Adipocyte (in vitro differentiated cells): ENCODE results near the gene TRMT1L.

ENCODE experiments used
- DNase-seq: peaks from one replicate; pipeline ENCODE4 v3.0.0-alpha.2; 2015; ENCODE audit warnings: low read depth
- H3K27me3 ChIP-seq: replicated peaks from 2 replicates; pipeline ENCODE4 v1.7.0; 2013; ENCODE audit warnings: mild to moderate bottlenecking, low read length, moderate library complexity; ENCODE audit not compliant: control insufficient read depth, insufficient read depth
- H3K36me3 ChIP-seq: 2 replicates; pipeline ENCODE4 v1.7.0; 2013; ENCODE audit warnings: low read length, mild to moderate bottlenecking, moderate library complexity; ENCODE audit not compliant: control insufficient read depth, insufficient read depth, severe bottlenecking
- H3K4me1 ChIP-seq: 2 replicates; pipeline ENCODE4 v1.7.0; 2013; ENCODE audit warnings: mild to moderate bottlenecking, low read length, moderate library complexity; ENCODE audit not compliant: control insufficient read depth, insufficient read depth
- H3K4me3 ChIP-seq: 2 replicates; pipeline ENCODE4 v1.7.0; 2013; ENCODE audit warnings: mild to moderate bottlenecking, low read length, moderate library complexity
- H3K9ac ChIP-seq: 2 replicates; pipeline ENCODE4 v1.7.0; 2013; ENCODE audit warnings: mild to moderate bottlenecking, low read length, moderate library complexity
- H3K9me3 ChIP-seq: 2 replicates; pipeline ENCODE4 v1.7.0; 2013; ENCODE audit warnings: mild to moderate bottlenecking, low read length, moderate library complexity; ENCODE audit not compliant: control insufficient read depth

The TRMT1L gene

DNA sequence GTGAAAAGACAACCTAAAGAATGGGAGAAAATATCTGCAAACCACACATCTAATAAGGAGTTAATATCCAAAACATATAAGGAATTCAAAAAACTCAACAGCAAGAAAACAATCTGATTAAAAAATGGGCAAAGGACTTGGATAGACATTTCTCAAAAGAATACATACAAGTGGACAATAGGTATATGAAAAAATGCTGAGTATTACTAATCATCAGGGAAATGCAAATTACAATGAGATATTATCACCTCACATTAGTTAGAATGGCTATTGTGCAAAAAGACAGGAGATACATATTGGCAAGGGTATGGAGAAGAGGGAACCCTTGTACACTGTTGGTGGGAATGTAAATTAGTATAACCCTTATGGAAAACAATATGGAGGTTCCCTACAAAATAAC lies 44.9 kb downstream of the TRMT1L start:
- H3K36me3 ChIP-seq, result no peaks in the 10 kb centered on the region
- H3K27me3 ChIP-seq, result no peaks in the 10 kb centered on the region
- H3K4me1 ChIP-seq, result no peaks in the 10 kb centered on the region
- DNase-seq, result no peak
- H3K4me3 ChIP-seq, result no peak overlapping the region
- no peak overlapping the region for H3K9ac ChIP-seq
- peaks cover 20% of the 10 kb centered on the region for H3K9me3 ChIP-seq

DNA sequence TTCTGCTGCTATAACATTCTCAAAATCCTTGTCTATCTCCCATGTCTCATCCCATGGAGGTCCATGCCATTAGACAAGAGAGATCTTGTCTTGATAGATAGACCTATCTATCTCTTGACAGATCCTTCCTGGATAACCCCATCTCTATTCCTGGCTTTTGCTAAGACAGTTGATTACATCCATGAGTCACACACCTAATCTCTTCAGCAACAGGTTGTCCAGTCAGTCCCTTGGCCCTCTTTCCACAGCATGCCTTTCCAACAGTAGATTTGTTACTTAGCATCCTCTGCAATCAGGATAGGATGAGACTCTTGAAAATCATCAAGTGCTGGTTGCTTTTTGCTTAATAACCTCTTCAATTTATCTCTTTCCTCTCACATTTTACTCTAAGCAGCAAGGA lies 46.6 kb downstream of the TRMT1L start:
- Histone ChIP-seq H3K4me3 (no peak overlapping the region), H3K9ac (no peak overlapping the region), H3K4me1 (no peaks in the 10 kb centered on the region), H3K9me3 (peaks cover 20% of the 10 kb centered on the region), H3K27me3 (no peaks in the 10 kb centered on the region), H3K36me3 (no peaks in the 10 kb centered on the region)
- no peak for DNase-seq

DNA sequence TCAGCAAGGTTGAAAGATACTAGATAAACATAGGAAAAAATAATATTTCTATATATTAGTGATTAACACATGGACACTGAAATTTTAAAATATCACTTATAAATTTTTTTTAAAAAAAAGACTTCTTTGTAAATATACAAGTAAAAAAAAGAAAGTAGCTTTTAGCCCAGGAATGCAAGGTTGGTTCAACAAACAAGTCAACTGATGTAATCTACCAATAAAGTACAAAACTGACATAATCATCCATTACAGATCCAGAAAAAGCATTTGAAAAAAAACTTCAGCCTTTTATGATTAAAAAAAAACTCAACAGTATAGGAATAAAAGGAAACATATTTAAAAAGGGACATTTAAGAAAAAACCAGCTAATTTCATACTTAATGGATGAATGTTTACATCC lies 48.4 kb downstream of the TRMT1L start:
- Histone ChIP-seq H3K27me3 (no peaks in the 10 kb centered on the region), H3K4me1 (no peaks in the 10 kb centered on the region), H3K9ac (no peak overlapping the region), H3K4me3 (no peak overlapping the region), H3K9me3 (peaks cover 20% of the 10 kb centered on the region), H3K36me3 (no peaks in the 10 kb centered on the region)
- no peak for DNase-seq

DNA sequence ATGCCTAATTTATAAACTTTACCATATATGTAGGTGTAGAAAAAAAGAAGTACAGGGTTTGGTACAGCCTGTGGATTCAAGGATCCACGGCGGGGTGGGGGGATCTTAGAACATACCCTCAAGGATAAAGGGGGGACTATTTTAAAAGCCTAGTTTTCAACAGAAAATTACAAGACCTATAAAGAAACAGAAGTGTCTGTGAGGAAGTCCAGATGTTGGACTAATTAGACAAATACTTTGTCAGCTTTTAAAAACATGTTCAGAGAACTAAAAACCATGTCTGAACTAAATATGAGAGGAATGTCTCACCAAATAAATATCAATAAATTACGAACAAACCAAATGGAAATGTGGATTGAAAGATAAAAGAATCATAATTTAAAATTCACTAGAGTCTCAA lies 51.6 kb downstream of the TRMT1L start:
- Histone ChIP-seq H3K4me1 (no peaks in the 10 kb centered on the region), H3K27me3 (no peaks in the 10 kb centered on the region), H3K4me3 (no peak overlapping the region), H3K9me3 (peaks cover 20% of the 10 kb centered on the region), H3K36me3 (peaks cover 16% of the 10 kb centered on the region), H3K9ac (no peak overlapping the region)
- DNase-seq, result no peak

DNA sequence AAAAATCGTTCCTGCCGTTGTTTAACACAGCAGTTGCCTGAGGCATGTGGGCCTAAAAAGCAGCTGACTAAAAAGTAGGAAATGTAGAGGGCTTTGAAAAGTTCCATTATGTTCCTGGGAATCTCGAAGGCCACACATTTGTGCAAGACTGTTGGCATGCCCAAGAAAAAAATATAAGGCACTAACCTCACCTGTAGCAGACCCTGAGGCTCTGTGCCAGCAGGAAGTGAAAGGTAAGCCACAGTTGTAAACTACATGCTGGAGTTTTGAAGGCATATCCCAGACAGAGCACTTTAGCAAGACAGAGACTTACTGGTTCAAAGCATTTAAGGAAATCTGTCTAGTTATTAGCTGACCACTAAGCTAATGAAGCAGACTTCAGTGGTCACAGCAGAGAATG lies 52.7 kb downstream of the TRMT1L start:
- H3K9me3 ChIP-seq, result peaks cover 14% of the 10 kb centered on the region
- DNase-seq, result no peak
- H3K4me3 ChIP-seq, result no peak overlapping the region
- no peak overlapping the region for H3K9ac ChIP-seq
- H3K27me3 ChIP-seq, result no peaks in the 10 kb centered on the region
- H3K36me3 ChIP-seq, result peaks cover 26% of the 10 kb centered on the region
- H3K4me1 ChIP-seq, result no peaks in the 10 kb centered on the region

DNA sequence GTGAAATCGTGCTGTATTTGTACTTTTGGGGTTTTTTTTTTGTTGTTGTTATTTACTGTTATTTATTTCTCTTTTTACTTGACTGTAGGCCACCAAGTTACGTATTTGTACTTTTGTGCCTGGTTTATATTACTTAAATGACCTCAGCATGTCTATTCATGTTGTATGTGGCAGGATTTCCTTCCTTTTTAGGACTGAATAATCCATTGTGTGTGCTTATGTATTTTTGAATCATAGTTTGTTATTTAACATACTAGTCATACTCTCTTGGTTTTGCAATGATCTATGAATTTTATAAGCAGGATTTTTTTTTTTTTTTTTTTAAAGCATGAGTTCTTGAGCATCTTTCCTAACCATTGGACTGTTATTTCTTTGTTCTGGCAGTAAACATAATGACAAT lies 60.2 kb downstream of the TRMT1L start:
- Histone ChIP-seq H3K4me3 (no peak overlapping the region), H3K27me3 (no peaks in the 10 kb centered on the region), H3K4me1 (no peaks in the 10 kb centered on the region), H3K9me3 (no peaks in the 10 kb centered on the region), H3K9ac (no peak overlapping the region), H3K36me3 (peaks cover 51% of the 10 kb centered on the region)
- DNase-seq, result no peak

DNA sequence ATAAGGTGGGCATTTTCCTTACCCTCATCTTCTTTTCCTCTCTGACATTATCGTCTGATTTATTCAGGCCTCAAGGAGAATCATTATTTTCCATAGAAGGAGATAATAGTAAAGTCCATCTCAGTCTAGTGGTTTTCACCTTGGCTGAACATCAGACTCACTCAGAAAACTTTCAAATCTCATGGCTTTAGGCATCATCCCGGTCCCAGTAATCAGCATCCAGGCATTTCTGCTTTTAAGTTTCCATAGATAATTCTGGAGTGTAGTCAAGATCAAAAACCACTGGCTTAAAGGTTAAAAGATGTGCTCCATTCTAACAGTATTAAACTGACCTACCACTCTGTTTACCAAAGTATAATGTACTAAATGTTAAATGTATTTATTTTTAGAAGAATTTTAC lies 62.0 kb downstream of the TRMT1L start:
- H3K36me3 ChIP-seq, result peaks cover 44% of the 10 kb centered on the region

DNA sequence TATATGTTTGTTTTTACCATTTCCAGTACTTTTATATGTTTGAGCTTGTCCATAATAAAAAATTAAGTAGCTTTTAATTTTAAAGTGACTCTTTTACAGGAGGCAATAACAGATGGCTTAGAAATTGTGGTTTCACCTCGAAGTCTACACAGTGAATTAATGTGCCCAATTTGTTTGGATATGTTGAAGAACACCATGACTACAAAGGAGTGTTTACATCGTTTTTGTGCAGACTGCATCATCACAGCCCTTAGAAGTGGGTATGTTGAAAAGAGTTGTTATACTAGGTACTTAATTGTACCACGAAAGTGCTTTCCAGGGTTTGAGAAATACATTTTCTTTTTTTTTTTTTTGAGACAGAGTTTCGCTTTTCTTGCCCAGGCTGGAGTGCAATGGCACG lies 65.3 kb downstream of the TRMT1L start:
- Histone ChIP-seq H3K36me3 (peaks cover 44% of the 10 kb centered on the region), H3K4me1 (no peaks in the 10 kb centered on the region), H3K9me3 (no peaks in the 10 kb centered on the region), H3K4me3 (no peak overlapping the region), H3K9ac (no peak overlapping the region), H3K27me3 (no peaks in the 10 kb centered on the region)
- DNase-seq, result no peak

More for the DNA sequence above, 62.0 kb downstream of the TRMT1L start:
- no peaks in the 10 kb centered on the region for H3K4me1 ChIP-seq
- H3K9ac ChIP-seq, result no peak overlapping the region
- H3K27me3 ChIP-seq, result no peaks in the 10 kb centered on the region
- DNase-seq, result no peak
- no peaks in the 10 kb centered on the region for H3K9me3 ChIP-seq
- no peak overlapping the region for H3K4me3 ChIP-seq

DNA sequence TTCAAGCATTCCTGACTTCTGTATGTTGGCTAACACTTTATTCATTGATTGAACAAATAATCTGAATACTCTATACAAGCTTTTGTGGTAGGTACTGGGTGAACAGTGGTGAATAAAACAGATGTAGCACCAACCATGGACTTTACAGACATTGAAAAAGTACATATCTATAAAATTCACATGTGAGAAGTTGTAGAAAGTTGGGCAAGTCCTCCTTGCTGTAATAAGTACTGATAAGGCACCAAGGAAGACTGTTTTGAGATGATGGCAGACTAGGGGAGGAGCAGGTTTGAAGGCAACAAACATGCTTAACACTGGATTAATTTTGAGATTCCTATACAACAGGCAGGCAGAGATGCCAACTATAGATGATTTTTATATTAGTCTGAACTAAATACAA lies 69.0 kb downstream of the TRMT1L start:
- Histone ChIP-seq H3K27me3 (no peaks in the 10 kb centered on the region), H3K9ac (no peak overlapping the region), H3K36me3 (peaks cover 24% of the 10 kb centered on the region), H3K4me1 (no peaks in the 10 kb centered on the region), H3K9me3 (no peaks in the 10 kb centered on the region), H3K4me3 (no peak overlapping the region)
- no peak for DNase-seq

DNA sequence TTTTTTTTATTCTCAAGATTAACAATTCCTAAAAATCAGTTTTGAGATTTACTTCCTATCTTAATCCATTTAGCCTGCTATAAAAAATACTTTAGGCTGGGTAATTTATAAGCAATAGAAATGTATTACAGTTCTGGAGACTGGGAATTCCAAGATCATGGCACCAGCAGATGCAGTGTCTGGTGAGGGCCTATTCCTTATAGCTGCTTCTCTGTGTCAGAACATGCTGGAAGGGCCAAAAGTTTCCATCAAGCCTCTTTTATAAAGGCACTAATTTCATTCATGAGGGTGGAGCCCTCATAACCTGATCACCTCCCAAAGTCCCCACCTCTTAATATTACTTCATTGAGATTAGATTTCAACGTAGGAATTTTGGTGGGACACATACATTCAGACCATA lies 69.7 kb downstream of the TRMT1L start:
- no peak for DNase-seq
- H3K27me3 ChIP-seq, result no peaks in the 10 kb centered on the region
- H3K9me3 ChIP-seq, result no peaks in the 10 kb centered on the region

DNA sequence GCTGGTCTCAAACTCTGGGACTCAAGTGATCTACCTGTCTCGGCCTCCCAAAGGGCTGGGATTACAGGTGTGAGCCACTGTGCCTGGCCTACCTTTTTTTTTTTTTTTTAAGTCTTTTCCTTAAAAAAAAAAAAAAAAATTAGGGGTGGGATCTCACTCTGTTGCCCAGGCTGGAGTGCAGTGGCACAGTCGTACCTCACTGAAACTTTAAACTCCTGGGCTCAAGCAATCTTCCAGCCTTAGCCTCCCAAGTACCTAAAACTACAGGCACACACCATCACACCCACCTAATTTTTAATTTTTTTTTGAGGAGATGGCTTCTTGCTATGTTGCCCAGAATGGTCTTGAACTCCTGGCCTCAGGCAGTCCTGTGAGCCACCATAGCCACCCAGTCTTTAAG lies 72.9 kb downstream of the TRMT1L start:
- no peak overlapping the region for H3K9ac ChIP-seq
- H3K9me3 ChIP-seq, result no peaks in the 10 kb centered on the region
- H3K27me3 ChIP-seq, result no peaks in the 10 kb centered on the region
- no peak overlapping the region for H3K4me3 ChIP-seq
- DNase-seq, result no peak
- no peaks in the 10 kb centered on the region for H3K4me1 ChIP-seq
- peaks cover 8% of the 10 kb centered on the region for H3K36me3 ChIP-seq

More for the DNA sequence above, 69.7 kb downstream of the TRMT1L start:
- Histone ChIP-seq H3K4me3 (no peak overlapping the region), H3K4me1 (no peaks in the 10 kb centered on the region), H3K36me3 (peaks cover 23% of the 10 kb centered on the region), H3K9ac (no peak overlapping the region)

DNA sequence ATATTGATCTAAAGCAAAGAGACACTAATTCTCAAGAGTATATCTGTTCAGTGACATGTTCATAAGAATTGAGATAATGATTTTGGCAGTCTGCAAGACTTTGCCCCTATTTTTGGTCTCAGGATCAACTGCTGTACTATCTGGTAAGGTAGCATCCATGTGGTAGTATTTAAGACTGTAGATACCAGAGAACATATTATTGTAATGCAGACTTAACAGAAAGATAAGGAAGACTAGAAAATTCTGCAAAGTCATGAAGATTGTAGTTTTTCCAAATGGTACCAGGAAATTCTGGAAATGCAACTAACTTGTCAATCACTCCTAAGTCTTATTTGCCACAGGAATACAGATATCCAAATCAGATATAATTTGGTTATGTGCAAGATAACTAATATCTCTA lies 76.3 kb downstream of the TRMT1L start:
- H3K9me3 ChIP-seq, result no peaks in the 10 kb centered on the region
- H3K4me1 ChIP-seq, result no peaks in the 10 kb centered on the region
- H3K36me3 ChIP-seq, result no peaks in the 10 kb centered on the region
- no peak for DNase-seq
- no peaks in the 10 kb centered on the region for H3K27me3 ChIP-seq
- no peak overlapping the region for H3K9ac ChIP-seq
- H3K4me3 ChIP-seq, result no peak overlapping the region
